ENCODE measurements around the gene SPATS2L.

The SPATS2L gene

DNA sequence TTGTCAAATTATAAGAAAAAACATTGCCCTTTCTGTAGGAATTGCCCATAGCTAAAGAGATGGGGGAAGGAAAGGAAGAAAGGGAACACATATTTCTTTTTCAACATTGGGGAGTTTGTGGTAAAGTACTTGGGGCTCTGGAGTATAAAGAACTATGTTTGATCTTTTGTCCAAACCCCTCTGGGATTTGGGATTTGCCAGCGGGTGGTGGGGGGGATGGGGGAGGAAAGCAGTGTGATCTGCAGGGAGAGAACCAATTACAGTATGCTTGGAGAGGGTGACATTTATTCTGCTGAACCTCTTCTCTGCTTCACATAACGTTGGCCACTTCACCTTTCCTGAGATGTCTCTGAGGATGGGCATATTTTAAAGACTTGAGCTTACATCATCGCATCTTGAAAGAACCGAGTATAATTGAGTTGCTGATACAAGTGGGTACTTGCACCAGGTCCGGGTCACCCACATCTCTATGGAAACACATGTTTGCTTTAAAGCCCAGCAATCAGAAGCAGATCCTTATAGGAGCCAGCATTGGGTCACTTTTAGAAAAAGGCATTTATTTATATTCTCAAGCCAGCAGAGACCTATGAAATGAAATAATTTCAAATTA is 73.1 kb downstream of the SPATS2L start:
- DNase-seq, result peak; percentile 54

DNA sequence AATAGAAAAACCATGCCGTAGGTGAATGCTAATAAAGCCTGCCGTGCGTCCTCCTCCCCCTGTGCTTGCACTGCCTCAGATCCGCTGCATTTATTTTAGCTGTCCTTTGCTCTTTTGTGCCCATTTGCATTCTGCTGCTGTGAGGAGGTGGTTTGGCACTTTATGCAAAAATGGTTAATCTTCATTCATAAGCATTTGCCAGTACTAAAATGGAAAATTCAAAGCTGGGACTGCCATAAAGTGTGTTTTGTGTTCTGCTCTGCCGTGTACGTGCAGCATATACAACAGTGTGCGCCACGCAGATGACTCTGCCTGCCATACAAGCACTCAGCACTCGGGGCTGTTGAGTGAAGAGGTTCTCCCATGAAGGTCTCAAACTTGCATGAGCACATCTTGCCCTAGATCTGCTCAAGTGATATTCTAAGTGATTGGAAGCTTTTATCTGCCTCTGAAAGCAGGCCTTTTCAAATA is 73.6 kb downstream of the SPATS2L start:
- DNase-seq, result peak; percentile 52

GRCh38 chr2:200380833-200381542 is 74.5 kb downstream of the SPATS2L start:
- DNase-seq, result no peak

GRCh38 chr2:200382874-200383273 is 76.4 kb downstream of the SPATS2L start:
- DNase-seq, result no peak

DNA sequence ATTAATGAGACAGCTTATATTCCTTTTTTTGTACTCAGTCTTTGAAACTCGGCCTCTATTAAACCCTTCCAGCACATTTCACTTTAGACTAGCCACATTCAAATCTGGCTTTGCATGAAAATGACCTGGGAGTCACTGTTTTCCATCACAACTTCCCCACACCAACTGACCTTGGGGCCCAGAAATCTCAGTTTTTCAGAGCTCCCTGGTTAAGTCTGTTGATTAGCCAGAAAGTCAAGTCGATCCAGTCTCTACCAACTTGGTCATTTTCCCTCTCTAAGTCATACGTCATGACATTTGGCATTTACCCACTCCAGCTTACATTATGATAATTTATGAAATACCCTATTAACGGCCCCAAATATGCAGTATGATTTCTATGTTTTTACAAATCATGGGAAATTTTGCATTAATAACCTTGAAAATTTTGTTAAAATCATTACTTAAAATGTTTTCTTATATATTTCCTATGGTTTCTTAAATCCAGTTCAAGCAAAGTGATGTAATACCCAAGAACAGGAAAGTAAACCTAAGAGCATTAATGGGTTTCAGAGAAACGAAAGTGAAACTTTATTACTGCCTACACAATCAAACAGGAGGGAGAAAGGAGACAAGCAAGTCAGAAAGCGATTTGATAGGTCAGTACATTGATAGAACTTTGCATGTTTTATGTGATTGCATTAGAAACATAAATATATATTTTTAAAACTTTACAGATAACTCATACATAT is 77.1 kb downstream of the SPATS2L start:
- DNase-seq, result peak; percentile 54

DNA sequence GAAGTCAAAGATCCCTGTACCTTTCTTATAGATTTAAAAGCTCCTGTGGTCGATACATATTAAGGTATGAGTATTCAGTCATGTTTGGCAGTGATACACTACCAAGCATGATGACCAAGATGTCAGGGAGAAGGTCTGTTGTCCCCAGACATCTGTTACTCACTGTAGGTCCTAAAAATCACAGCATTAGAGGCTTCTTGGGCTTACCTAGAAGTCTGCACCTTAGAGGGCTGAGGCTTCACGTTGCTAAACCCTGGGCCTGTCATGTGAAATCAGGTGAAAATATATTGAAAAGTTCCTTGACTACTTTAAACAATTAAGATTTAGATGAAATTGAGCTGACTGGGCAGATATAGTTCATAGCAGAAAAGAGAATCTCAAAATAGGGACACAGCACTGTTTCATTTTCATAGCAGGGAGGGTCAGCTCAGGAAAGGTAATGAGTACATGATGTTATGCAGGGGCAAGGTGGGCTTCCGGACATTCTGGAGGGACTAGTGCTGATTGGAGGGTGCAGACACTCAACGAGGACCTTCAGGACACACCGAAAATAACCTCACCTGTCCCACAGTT is 78.7 kb downstream of the SPATS2L start:
- DNase-seq, result no peak

- DNase-seq, result no peak
These were observed 86.7 kb downstream of the SPATS2L start for GRCh38 chr2:200393191-200393590.

GRCh38 chr2:200394045-200394444 is 87.6 kb downstream of the SPATS2L start:
- DNase-seq, result no peak

- DNase-seq, result no peak
These were observed 90.3 kb downstream of the SPATS2L start for GRCh38 chr2:200396781-200397242.

DNA sequence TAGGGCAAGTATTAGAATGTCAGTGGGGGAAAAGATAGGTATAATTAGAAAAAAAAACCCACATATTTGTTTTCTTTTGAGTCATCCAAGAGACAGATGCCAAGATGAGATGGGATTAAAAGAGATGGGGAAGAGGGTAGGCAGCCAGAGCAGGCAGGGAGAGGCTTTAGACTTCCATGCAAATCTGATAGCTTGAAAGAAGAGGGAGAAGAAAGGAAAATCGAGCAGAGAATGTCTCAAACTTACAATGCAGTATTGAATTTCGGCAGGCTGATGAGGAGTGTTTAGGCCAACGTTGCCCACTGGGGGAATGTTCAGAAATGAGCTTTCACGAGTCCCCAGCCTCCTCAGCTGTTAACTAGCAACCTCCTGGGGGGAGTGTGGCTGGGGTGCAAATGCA is 91.3 kb downstream of the SPATS2L start:
- DNase-seq, result no peak

DNA sequence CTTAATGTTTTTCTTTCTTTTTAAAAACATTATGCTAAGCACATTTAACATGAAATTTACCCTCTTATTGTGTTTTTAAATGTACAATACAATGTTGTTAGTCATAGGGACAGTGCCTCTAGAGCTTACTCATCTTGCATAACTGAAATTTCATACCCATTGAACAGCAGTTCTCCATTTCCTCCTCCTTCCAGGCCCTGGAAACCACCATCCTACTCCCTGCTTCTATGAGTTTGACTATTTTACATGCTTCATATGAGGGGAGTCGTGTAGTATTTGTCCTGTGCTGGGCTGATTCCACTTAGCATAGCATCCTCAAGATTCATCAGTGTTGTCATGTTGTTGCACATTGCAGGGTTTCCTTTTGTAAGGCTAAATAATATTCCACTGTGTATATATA is 92.6 kb downstream of the SPATS2L start:
- DNase-seq, result no peak

DNA sequence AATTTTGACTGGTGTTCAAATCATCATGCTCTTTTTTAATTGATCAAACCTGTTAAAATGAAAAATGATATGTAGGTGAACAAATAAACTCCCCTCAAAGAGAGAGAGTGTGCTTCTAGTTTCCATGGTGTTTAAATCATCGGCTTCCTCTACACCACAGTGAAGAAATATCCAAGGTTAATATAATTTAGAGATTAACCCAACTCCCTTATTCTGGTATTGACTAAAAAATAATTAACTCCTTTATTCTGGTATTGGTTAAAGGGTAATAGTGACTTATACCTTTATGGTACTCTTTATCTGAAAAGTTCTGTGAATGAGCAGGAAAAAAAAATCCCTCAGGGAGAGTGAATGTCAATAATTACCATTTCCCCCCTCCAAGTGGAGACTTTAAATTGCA is 93.1 kb downstream of the SPATS2L start:
- no peak for DNase-seq

DNA sequence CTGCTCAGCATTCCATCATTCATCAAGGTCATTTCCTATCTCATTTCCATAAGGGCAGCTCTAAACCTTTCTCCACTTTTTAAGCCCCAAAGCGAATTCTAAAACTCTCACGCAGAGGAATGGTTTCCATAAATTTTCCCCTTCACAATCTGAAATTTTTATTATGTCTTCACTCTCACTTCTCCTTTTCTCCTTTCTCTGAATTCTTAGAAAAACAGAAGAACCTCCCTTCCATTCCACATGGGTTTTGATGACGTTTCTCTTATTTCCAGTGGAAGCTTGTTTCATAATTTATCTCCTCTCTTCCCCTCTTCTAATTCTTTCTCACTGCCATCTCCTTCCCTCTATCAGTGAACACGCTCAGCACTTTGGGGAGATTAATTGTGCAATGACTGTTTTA is 97.3 kb downstream of the SPATS2L start:
- DNase-seq, result no peak

DNA sequence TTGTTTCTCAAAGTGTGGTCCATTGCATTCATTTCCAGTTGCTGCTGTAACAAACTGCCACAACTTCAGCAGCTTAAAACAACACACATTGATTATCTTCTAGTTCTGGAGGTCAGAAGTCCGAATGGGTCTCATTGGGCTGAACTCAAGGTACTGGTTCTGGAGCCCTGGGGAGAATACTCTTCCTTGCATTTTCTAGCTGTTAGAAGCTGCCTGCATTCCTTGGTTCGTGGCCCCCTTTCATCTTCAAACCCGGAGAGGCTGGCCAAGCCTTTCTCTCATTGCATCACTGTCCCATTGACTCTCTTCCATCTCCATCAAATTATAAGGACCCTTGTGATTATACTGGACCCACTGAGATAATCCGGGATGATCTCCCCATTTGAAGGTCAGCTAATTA is 98.1 kb downstream of the SPATS2L start:
- DNase-seq, result no peak

GRCh38 chr2:200405599-200406298 is 99.3 kb downstream of the SPATS2L start:
- no peak for DNase-seq

DNA sequence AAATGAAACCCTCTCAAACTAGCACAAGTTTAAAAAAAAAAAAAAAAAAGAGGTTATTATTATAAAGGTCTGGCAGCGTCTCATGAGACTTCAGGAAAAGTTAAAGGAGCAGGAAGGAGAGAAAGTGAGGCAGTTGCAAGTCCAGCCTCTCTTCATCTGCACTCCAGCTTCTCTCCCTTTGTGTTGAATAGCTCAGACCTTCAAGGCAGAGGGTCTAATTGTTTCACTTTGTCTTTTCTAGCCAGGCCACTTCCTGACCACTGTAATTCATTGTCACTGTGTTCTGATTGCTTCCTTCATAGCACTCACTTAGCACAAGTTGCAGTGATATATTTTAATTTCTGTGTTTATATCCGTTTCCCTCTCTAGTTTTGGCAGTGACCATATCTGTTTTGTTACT is 99.9 kb downstream of the SPATS2L start:
- no peak for DNase-seq

DNA sequence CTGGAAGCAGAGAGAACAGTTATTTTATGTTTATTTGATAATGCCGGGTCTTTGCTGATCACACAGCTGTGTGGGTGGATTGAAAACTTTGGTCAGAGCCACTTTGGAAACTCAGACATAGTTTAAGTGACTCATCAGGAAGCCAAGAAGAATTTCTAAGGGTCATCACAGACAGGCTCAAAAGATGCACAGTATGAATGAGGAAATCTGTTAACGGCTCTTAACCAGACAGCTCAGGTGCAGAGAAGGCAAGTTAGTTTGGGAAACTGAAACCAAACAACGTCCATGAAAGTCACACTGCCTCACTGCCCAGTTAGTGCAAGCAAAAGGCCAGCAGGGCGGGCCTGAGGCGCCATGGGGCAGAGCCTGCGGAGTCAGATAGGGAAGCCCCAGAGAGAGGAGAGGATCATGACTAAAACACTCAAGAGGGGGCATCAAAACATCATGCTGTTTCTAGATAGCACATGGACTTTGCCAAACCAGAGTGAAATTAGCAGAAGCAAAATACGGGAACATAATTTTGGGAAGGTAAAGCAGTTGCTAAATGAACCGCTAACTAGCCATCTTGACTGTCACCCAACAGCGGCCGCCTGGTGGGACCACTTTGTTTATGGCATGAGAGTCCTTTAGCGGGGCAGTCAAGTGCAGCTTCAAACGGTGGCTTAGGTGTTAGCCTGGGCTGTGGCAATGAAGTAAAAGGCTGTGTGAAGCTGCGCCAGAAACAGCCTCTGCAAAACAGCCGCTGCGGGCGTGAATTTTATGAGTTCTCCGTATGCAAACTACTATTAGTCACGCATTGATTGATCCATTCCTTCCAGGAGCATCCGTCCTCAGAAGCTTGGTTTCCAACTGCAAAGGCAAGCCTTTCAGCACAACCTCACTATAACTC is 102.2 kb downstream of the SPATS2L start:
- no peak for DNase-seq

- no peak for DNase-seq
These were observed 105.3 kb downstream of the SPATS2L start for GRCh38 chr2:200411831-200412230.

- DNase-seq, result no peak
These were observed 107.9 kb downstream of the SPATS2L start for GRCh38 chr2:200414367-200414766.

GRCh38 chr2:200415455-200415854 is 109.0 kb downstream of the SPATS2L start:
- no peak for DNase-seq

DNA sequence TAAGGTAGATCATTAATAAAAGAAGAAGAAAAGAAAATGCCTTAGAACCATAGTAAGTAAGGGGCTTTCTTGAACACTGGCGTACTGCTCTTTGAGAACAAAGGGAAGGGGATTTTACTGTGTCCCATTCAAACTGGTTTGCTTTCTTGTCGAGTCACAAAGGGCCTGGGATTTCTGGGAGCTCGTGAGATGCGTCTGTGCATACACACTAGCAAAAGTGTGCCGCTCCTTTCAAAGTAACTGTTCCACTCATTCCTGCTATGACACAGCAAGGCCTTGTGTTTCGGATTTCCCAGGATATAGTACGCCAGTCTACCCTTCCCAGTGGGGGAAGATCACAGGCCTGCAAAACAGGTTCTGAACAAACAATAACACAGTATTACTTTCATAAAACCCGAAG is 110.4 kb downstream of the SPATS2L start:
- DNase-seq, result no peak

DNA sequence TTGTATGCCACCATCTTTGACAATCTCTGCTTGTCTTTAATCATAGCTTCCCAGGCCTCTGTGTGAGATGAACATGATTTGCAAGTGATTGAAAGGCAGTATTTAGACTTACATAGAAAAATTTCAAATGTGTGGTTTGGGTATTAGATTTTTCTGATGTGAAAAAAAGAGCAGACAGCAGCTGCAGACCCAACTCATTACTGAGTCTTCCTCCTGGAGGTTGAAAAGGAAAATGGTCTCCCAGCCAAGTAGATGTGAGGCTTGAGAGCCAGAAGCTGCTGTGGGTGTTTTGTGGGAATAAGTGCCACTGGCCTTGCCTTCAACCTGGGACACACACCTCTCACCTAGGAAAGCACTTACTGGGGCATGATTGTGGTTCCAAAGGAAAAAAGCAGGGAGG is 110.9 kb downstream of the SPATS2L start:
- DNase-seq, result no peak

Data from midbrain (tissue), 1 donor.